Measurements from ENCODE around the gene ESYT2.
"Not testable (repeated sequence)": the region's sequence is repeated elsewhere in the genome, so short reads cannot be mapped to it uniquely, and the experiment has no call there.

The ESYT2 gene

GRCh38 chr7:158849442-158849767 lies 20.1 kb upstream of the ESYT2 start:
- Histone ChIP-seq H3K4me1 (peaks cover 0 to 7% (median 0%) of the 10 kb centered on the region in 10 experiments; a peak in 1 of 20 replicates), H3K36me3 (0 out of 22 replicates have a peak, but pooled peaks cover 0 to 7% (median 0%) of the 10 kb centered on the region in 11 experiments), H3K9me3 (replicated peaks in 1 of 11) (peaks cover 33 to 47% (median 44%) of the 10 kb centered on the region in 11 experiments), H3K27ac (no peak overlapping the region), H3K4me3 (no peak overlapping the region), H3K4me2 (no peak overlapping the region), H4K20me1 (no peaks in the 10 kb centered on the region), H3K9ac (no peak overlapping the region), H3K27me3 (no peaks in the 10 kb centered on the region)
- TF ChIP-seq Cebpa-rat (IDR thresholded peaks at IDR 0.05): no peak

- H3K4me1 ChIP-seq: peaks cover 0 to 7% (median 0%) of the 10 kb centered on the region in 10 experiments; a peak in 1 of 20 replicates
- no peaks in the 10 kb centered on the region for H3K27me3 ChIP-seq
- H3K4me2 ChIP-seq: peak overlapping the region in 1 of 11 experiments; percentile 9; a peak in 2 of 22 replicates
- H3K9me3 ChIP-seq (replicated peaks in 1 of 11): peaks cover 33 to 47% (median 44%) of the 10 kb centered on the region in 11 experiments
- no peaks in the 10 kb centered on the region for H4K20me1 ChIP-seq
- no peak overlapping the region for H3K27ac ChIP-seq
- H3K4me3 ChIP-seq: no peak overlapping the region
- no peak overlapping the region for H3K9ac ChIP-seq
- H3K36me3 ChIP-seq: 0 out of 22 replicates have a peak, but pooled peaks cover 0 to 7% (median 0%) of the 10 kb centered on the region in 11 experiments
- no peak for TF ChIP-seq Cebpa-rat (IDR thresholded peaks at IDR 0.05)
Observed at GRCh38 chr7:158847451-158847866, 18.1 kb upstream of the ESYT2 start.

- Histone ChIP-seq H3K9ac (no peak overlapping the region), H3K36me3 (0 out of 22 replicates have a peak, but pooled peaks cover 0 to 7% (median 0%) of the 10 kb centered on the region in 11 experiments), H3K27me3 (no peaks in the 10 kb centered on the region), H3K4me2 (no peak overlapping the region), H3K4me3 (no peak overlapping the region), H3K4me1 (peaks cover 0 to 7% (median 0%) of the 10 kb centered on the region in 10 experiments; a peak in 1 of 20 replicates), H3K9me3 (replicated peaks in 1 of 11) (peaks cover 33 to 47% (median 44%) of the 10 kb centered on the region in 11 experiments), H4K20me1 (no peaks in the 10 kb centered on the region), H3K27ac (no peak overlapping the region)
- no peak for TF ChIP-seq Cebpa-rat (IDR thresholded peaks at IDR 0.05)
Observed at GRCh38 chr7:158846304-158846703, 17.0 kb upstream of the ESYT2 start.

GRCh38 chr7:158843771-158844170 lies 14.5 kb upstream of the ESYT2 start:
- peaks cover 18 to 33% (median 28%) of the 10 kb centered on the region in 11 experiments for H3K9me3 ChIP-seq (replicated peaks in 1 of 11)
- H4K20me1 ChIP-seq: no peaks in the 10 kb centered on the region
- H3K27ac ChIP-seq: no peak overlapping the region
- no peak overlapping the region for H3K9ac ChIP-seq
- no peaks in the 10 kb centered on the region for H3K27me3 ChIP-seq
- TF ChIP-seq Cebpa-rat (IDR thresholded peaks at IDR 0.05): no peak
- no peaks in the 10 kb centered on the region for H3K36me3 ChIP-seq
- no peak overlapping the region for H3K4me3 ChIP-seq
- H3K4me2 ChIP-seq: no peak overlapping the region
- H3K4me1 ChIP-seq: peaks cover 0 to 7% (median 0%) of the 10 kb centered on the region in 10 experiments; a peak in 1 of 20 replicates

- H3K4me1 ChIP-seq: peaks cover 0 to 1% (median 0%) of the 10 kb centered on the region in 10 experiments; a peak in 1 of 20 replicates
- no peaks in the 10 kb centered on the region for H3K27me3 ChIP-seq
- H3K9me3 ChIP-seq (replicated peaks in 1 of 11): peaks cover 8 to 22% (median 15%) of the 10 kb centered on the region in 11 experiments; a peak in 20 of 22 replicates
- H3K4me2 ChIP-seq: no peak overlapping the region
- TF ChIP-seq Cebpa-rat (IDR thresholded peaks at IDR 0.05): no peak
- H4K20me1 ChIP-seq: no peaks in the 10 kb centered on the region
- no peak overlapping the region for H3K27ac ChIP-seq
- H3K4me3 ChIP-seq: no peak overlapping the region
- no peak overlapping the region for H3K9ac ChIP-seq
- no peaks in the 10 kb centered on the region for H3K36me3 ChIP-seq
Observed at GRCh38 chr7:158842486-158842885, 13.2 kb upstream of the ESYT2 start.

GRCh38 chr7:158840604-158841003 lies 11.3 kb upstream of the ESYT2 start:
- H3K27ac ChIP-seq: no peak overlapping the region

GRCh38 chr7:158839177-158839576 lies 9.9 kb upstream of the ESYT2 start:
- not testable (repeated sequence) for H3K27ac ChIP-seq; H3K4me2 ChIP-seq; H3K36me3 ChIP-seq; H4K20me1 ChIP-seq; H3K4me1 ChIP-seq; H3K9me3 ChIP-seq (replicated peaks in 1 of 11); H3K9ac ChIP-seq; H3K27me3 ChIP-seq; H3K4me3 ChIP-seq

More at GRCh38 chr7:158840604-158841003, 11.3 kb upstream of the ESYT2 start:
- Histone ChIP-seq H3K9me3 (replicated peaks in 1 of 11) (peaks cover 0 to 5% (median 0%) of the 10 kb centered on the region in 11 experiments; a peak in 3 of 22 replicates), H3K36me3 (no peaks in the 10 kb centered on the region), H3K4me3 (no peak overlapping the region), H3K4me2 (no peak overlapping the region), H3K4me1 (no peaks in the 10 kb centered on the region), H3K27me3 (no peaks in the 10 kb centered on the region), H3K9ac (no peak overlapping the region), H4K20me1 (no peaks in the 10 kb centered on the region)
- no peak for TF ChIP-seq Cebpa-rat (IDR thresholded peaks at IDR 0.05)

GRCh38 chr7:158837790-158838637 lies 8.7 kb upstream of the ESYT2 start:
- H3K9ac ChIP-seq: no peak overlapping the region
- H3K4me2 ChIP-seq: no peak overlapping the region
- H3K9me3 ChIP-seq (replicated peaks in 1 of 11): no peaks in the 10 kb centered on the region; a peak in 1 of 22 replicates
- H3K27ac ChIP-seq: no peak overlapping the region
- no peaks in the 10 kb centered on the region for H3K36me3 ChIP-seq
- no peaks in the 10 kb centered on the region for H3K27me3 ChIP-seq
- H4K20me1 ChIP-seq: no peaks in the 10 kb centered on the region
- peaks cover 0 to 9% (median 0%) of the 10 kb centered on the region in 10 experiments; a peak in 6 of 20 replicates for H3K4me1 ChIP-seq
- TF ChIP-seq Cebpa-rat (IDR thresholded peaks at IDR 0.05): no peak
- no peak overlapping the region for H3K4me3 ChIP-seq

- H4K20me1 ChIP-seq: no peaks in the 10 kb centered on the region
- H3K4me1 ChIP-seq: peaks cover 0 to 9% (median 2%) of the 10 kb centered on the region in 10 experiments; a peak in 9 of 20 replicates
- no peak overlapping the region for H3K4me2 ChIP-seq
- no peak overlapping the region for H3K27ac ChIP-seq
- H3K9me3 ChIP-seq (replicated peaks in 1 of 11): no peaks in the 10 kb centered on the region; a peak in 1 of 22 replicates
- H3K4me3 ChIP-seq: no peak overlapping the region
- H3K27me3 ChIP-seq: no peaks in the 10 kb centered on the region
- H3K9ac ChIP-seq: no peak overlapping the region
- H3K36me3 ChIP-seq: no peaks in the 10 kb centered on the region
- no peak for TF ChIP-seq Cebpa-rat (IDR thresholded peaks at IDR 0.05)
Observed at GRCh38 chr7:158836692-158837091, 7.4 kb upstream of the ESYT2 start.

Measured in BLaER1 treated with 17β-estradiol and CSF1 and Interleukin-3, amounts not matched to agents 10 nM and 100 nM (cell line).